Measurements from ENCODE around the gene ETS2. TPM values are rescaled to one million over a fixed set of nuclear protein-coding genes. Genes with fewer than 3 reads are reported as not detected.

The ETS2 gene
- 50.7 and 57.6 TPM in 2 replicates for total RNA-seq

GRCh38 chr21:38805328-38806152 is at the start of gene ETS2:
Gene ETS2, plus strand, starts transcription at chr21:38805929. Its CDS starts 4,106 bp downstream, at chr21:38810035.

